OCI-LY3 (cell line): Measurements from ENCODE around the gene PTX4.

Experiments
- H2AFZ ChIP-seq: fragments of 200-600, 300-600 bp; shearing (Covaris generic); 2 replicates; pipeline ENCODE4 v1.6.0; 2014; ENCODE audit warnings: antibody characterized with exemption, low read depth, low read length
- H3K27ac ChIP-seq: fragments of 200-600, 300-600 bp; sonication (generic); 2 replicates; pipeline ENCODE4 v1.5.1; 2014; ENCODE audit warnings: mild to moderate bottlenecking, low read length, moderate library complexity, mixed read lengths
- H3K27me3 ChIP-seq: fragments of 200-600, 300-600 bp; sonication (generic); 2 replicates; pipeline ENCODE4 v1.6.1; 2014; ENCODE audit warnings: low read depth, low read length, mixed read lengths
- H3K36me3 ChIP-seq: fragments of 200-600, 300-600 bp; sonication (generic); replicated peaks from 2 replicates; pipeline ENCODE3; 2014; ENCODE audit warnings: low read depth, low read length, mixed read lengths
- H3K4me1 ChIP-seq: fragments of 300-600, 200-600 bp; sonication (generic); 2 replicates; pipeline ENCODE4 v1.6.1; 2014; ENCODE audit warnings: low read length, mixed read lengths
- H3K4me2 ChIP-seq: fragments of 200-600, 300-600 bp; sonication (generic); 2 replicates; pipeline ENCODE4 v1.6.1; 2014; ENCODE audit warnings: low read length, mixed read lengths
- H3K4me3 ChIP-seq: fragments of 300-600, 200-600 bp; sonication (generic); 2 replicates; pipeline ENCODE4 v1.5.1; 2014; ENCODE audit warnings: antibody characterized with exemption, mild to moderate bottlenecking, low read length, moderate library complexity
- H3K79me2 ChIP-seq: fragments of 300-600, 200-600 bp; shearing (Covaris generic); 2 replicates; pipeline ENCODE4 v1.6.1; 2014; ENCODE audit warnings: mild to moderate bottlenecking, low read length, mixed read lengths
- H3K9ac ChIP-seq: fragments of 300-600, 200-600 bp; shearing (Covaris generic); 2 replicates; pipeline ENCODE4 v1.6.0; 2014; ENCODE audit warnings: mild to moderate bottlenecking, low read length, moderate library complexity
- H3K9me3 ChIP-seq: fragments of 200-600, 300-600 bp; shearing (Covaris generic); 2 replicates; pipeline ENCODE4 v1.6.1; 2014; ENCODE audit warnings: low read length, mixed read lengths; ENCODE audit not compliant: insufficient read depth
- H4K20me1 ChIP-seq: fragments of 200-600, 300-600 bp; sonication (generic); 2 replicates; pipeline ENCODE4 v1.6.1; 2016; ENCODE audit warnings: low read length, mixed read lengths; ENCODE audit not compliant: insufficient read depth
- EZH2phosphoT487 ChIP-seq: fragments of 200-600 bp; shearing (Covaris generic); IDR thresholded peaks from 2 replicates; pipeline ENCODE4 v1.6.1; 2018; ENCODE audit warnings: antibody characterized with exemption, mixed run types, low read depth
- TF ChIP-seq, protein P1 (sequence below): fragments of 200-600, 300-600 bp; sonication (generic); IDR thresholded peaks from 2 replicates; pipeline ENCODE4 v1.5.1; 2014; ENCODE audit warnings: antibody characterized with exemption, low read length, low read depth

PTX4 gene

DNA sequence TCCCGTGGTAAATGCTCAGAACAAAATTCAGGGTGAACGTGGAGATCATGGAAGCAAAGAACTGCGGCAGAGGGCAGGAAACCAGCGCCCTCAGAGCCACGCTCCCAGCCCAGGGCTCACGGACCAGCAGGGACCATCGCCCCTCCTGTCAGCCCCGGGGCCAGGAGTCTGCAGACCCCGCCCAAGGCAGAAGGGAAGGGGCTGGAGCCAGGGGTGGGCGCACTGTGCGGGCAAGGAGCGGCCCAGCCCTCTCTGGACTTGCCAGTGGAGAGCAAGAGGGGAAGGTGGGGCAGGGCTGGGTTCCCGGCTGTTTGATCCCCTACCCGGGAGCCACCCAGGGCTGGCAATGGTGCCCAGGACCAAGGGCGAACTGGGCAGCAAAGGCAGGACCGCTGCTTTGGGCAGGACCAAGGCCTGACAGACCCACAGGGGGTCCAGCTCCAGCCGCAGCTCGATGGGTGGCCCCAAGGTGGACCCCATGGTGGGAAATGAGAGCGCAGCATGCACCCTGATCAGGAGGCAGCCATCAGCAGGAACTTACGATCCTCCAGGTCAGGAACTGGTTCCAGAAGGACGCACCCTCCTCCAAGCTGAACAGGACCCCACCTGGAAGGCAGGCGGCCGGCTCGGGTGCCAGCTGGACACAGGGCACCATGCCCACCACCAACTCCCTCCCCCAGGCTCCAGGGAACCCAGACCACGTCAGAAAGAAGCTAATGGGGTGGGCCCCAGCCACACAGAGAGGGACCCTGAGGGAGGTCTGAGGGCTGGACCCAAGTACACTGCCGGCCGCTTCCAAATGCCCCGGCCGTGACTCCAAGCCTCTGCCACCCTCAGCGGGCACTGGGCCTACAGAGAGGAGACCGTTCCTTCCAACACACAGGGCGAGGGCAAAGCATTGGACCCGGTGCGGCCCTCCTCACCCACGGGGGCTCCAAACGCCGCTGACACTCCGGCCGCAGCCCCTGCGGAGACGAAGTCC is 33.3 kb downstream of the PTX4 start:
- H3K79me2 ChIP-seq: no peaks in the 10 kb centered on the region
- H3K4me2 ChIP-seq: no peak overlapping the region
- no peaks in the 10 kb centered on the region for H3K36me3 ChIP-seq
- no peak overlapping the region for H3K4me3 ChIP-seq
- H3K27me3 ChIP-seq: no peaks in the 10 kb centered on the region
- H3K27ac ChIP-seq: no peak overlapping the region
- no peaks in the 10 kb centered on the region for H4K20me1 ChIP-seq
- no peak overlapping the region for H2AFZ ChIP-seq
- H3K9ac ChIP-seq: no peak overlapping the region
- TF ChIP-seq EZH2phosphoT487: no peak
- TF ChIP-seq, protein P1, sequence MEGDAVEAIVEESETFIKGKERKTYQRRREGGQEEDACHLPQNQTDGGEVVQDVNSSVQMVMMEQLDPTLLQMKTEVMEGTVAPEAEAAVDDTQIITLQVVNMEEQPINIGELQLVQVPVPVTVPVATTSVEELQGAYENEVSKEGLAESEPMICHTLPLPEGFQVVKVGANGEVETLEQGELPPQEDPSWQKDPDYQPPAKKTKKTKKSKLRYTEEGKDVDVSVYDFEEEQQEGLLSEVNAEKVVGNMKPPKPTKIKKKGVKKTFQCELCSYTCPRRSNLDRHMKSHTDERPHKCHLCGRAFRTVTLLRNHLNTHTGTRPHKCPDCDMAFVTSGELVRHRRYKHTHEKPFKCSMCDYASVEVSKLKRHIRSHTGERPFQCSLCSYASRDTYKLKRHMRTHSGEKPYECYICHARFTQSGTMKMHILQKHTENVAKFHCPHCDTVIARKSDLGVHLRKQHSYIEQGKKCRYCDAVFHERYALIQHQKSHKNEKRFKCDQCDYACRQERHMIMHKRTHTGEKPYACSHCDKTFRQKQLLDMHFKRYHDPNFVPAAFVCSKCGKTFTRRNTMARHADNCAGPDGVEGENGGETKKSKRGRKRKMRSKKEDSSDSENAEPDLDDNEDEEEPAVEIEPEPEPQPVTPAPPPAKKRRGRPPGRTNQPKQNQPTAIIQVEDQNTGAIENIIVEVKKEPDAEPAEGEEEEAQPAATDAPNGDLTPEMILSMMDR: no peak
- peaks cover 6% of the 10 kb centered on the region; the same call in 1 of the 2 replicates for H3K4me1 ChIP-seq
- no peaks in the 10 kb centered on the region for H3K9me3 ChIP-seq

DNA sequence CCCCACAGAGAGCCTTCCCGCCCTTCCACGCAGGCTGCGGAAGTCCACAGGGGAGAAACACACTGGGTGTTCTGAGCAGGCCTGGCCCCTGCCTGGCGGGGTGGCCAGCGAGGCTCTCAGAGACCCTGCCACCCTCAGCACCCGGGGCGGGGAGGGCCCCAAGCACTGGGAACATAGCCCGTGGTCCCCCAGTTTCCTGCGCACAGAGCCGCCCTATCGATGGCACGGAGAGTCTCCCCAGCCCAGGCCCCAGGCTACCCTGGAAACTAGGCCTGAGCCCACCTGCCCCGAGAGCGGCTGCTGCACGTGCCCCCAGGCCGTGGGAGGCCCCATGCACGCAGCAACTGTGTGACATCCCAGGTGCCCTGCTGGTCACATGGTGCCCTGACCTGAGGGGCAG is 34.2 kb downstream of the PTX4 start:
- H3K9me3 ChIP-seq: no peaks in the 10 kb centered on the region
- H3K9ac ChIP-seq: no peak overlapping the region
- peaks cover 6% of the 10 kb centered on the region; the same call in 1 of the 2 replicates for H3K4me1 ChIP-seq
- H3K36me3 ChIP-seq: no peaks in the 10 kb centered on the region
- no peak overlapping the region for H3K27ac ChIP-seq
- no peak overlapping the region for H2AFZ ChIP-seq
- TF ChIP-seq EZH2phosphoT487: no peak
- TF ChIP-seq, protein P1: no peak
- H3K79me2 ChIP-seq: no peaks in the 10 kb centered on the region
- no peak overlapping the region for H3K4me3 ChIP-seq
- no peaks in the 10 kb centered on the region for H4K20me1 ChIP-seq
- H3K27me3 ChIP-seq: no peaks in the 10 kb centered on the region
- H3K4me2 ChIP-seq: no peak overlapping the region

DNA sequence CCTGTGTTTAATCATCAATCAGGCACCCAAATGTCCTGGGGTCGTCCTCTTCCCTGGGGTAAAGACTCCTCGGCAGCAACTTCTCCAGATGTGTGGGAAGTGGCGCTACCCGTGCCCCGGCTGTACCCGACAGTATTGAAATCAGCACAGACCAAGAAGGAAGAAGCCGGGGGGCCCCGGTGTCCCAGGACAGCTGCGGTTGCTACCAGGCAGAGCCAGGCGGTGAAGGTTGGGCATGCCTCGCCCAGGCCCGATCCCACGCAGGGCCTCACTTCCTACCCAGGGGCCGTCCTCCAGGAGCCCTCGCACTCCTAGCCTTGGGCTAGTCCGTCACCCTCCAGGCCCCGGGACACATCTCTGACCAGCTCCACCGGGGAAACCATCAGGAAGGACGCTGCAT is 35.4 kb downstream of the PTX4 start:
- Histone ChIP-seq H3K36me3 (no peaks in the 10 kb centered on the region), H3K4me1 (no peaks in the 10 kb centered on the region), H3K9me3 (no peaks in the 10 kb centered on the region), H3K27me3 (no peaks in the 10 kb centered on the region), H3K27ac (no peak overlapping the region), H2AFZ (no peak overlapping the region), H4K20me1 (no peaks in the 10 kb centered on the region), H3K4me2 (no peak overlapping the region), H3K79me2 (no peaks in the 10 kb centered on the region), H3K4me3 (no peak overlapping the region), H3K9ac (no peak overlapping the region)
- no peak for TF ChIP-seq EZH2phosphoT487
- TF ChIP-seq, protein P1: no peak

DNA sequence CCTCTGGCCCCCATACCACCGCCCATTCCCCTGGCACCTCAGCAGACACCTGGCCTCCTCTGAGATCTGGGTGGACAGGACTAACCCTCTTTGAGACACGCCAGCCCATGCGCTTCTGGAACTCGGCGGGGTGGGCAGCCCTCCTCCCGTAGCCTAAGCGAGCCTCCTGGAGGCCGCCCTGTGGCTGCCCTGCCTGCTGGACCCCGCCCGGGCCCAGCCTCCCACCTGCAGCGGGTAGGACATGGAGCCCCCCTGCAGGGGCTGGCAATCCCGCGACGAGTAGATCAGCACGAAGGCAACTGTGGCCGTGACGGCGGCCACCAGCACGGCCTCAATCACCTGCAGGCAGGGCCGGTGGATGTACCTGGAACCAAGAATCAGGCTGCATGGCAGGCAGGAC is 36.2 kb downstream of the PTX4 start:
- TF ChIP-seq EZH2phosphoT487: no peak
- TF ChIP-seq, protein P1: no peak

More for the DNA sequence above, 36.2 kb downstream of the PTX4 start:
- H3K27ac ChIP-seq: no peak overlapping the region
- no peak overlapping the region for H2AFZ ChIP-seq
- no peaks in the 10 kb centered on the region for H3K9me3 ChIP-seq
- no peaks in the 10 kb centered on the region for H3K27me3 ChIP-seq
- H3K4me1 ChIP-seq: no peaks in the 10 kb centered on the region
- H3K4me3 ChIP-seq: no peak overlapping the region
- H3K36me3 ChIP-seq: no peaks in the 10 kb centered on the region
- no peak overlapping the region for H3K4me2 ChIP-seq
- H3K9ac ChIP-seq: no peak overlapping the region
- H3K79me2 ChIP-seq: no peaks in the 10 kb centered on the region
- no peaks in the 10 kb centered on the region for H4K20me1 ChIP-seq
